GM19023 (cell line): Measurements from ENCODE around the gene ZNF512B.
A peak's percentile ranks its signal among the peaks of the same experiment; 100 is the strongest.
"Not testable (repeated sequence)": the region's sequence is repeated elsewhere in the genome, so short reads cannot be mapped to it uniquely, and the experiment has no call there.

Source experiments
- ATAC-seq: cut with Tn5 transposase; IDR thresholded peaks from one replicate; pipeline ENCODE4 v1.9.1; 2021; ENCODE audit warnings: mild to moderate bottlenecking, moderate library complexity; ENCODE audit not compliant: unreplicated experiment

Gene ZNF512B

GRCh38 chr20:63978319-63979228 is 8.8 kb upstream of the ZNF512B start:
- ATAC-seq: peak; percentile 41

GRCh38 chr20:63977739-63978276 is 8.1 kb upstream of the ZNF512B start:
- no peak for ATAC-seq

GRCh38 chr20:63976980-63977738 is 7.4 kb upstream of the ZNF512B start:
- ATAC-seq: no peak

GRCh38 chr20:63976511-63976910 is 6.8 kb upstream of the ZNF512B start:
- not testable (repeated sequence) for ATAC-seq

GRCh38 chr20:63974402-63975200 is 4.9 kb upstream of the ZNF512B start:
- ATAC-seq: no peak

GRCh38 chr20:63973636-63974401 is 4.1 kb upstream of the ZNF512B start:
- no peak for ATAC-seq

- ATAC-seq: no peak
Observed at GRCh38 chr20:63973160-63973479, 3.4 kb upstream of the ZNF512B start.

GRCh38 chr20:63972312-63973159 is 2.8 kb upstream of the ZNF512B start:
- ATAC-seq: no peak

GRCh38 chr20:63971960-63972311 is 2.2 kb upstream of the ZNF512B start:
- not testable (repeated sequence) for ATAC-seq

- ATAC-seq: no peak
Observed at GRCh38 chr20:63970714-63971431, 1.1 kb upstream of the ZNF512B start.

- ATAC-seq: no peak
Observed at GRCh38 chr20:63968928-63969760, 586 bp downstream of the ZNF512B start.

GRCh38 chr20:63968136-63968927 is 1.4 kb downstream of the ZNF512B start:
- ATAC-seq: no peak

GRCh38 chr20:63967330-63968135 is 2.2 kb downstream of the ZNF512B start:
- no peak for ATAC-seq

- ATAC-seq: no peak
Observed at GRCh38 chr20:63966944-63967322, 2.8 kb downstream of the ZNF512B start.

- no peak for ATAC-seq
Observed at GRCh38 chr20:63966172-63966943, 3.4 kb downstream of the ZNF512B start.

- no peak for ATAC-seq
Observed at GRCh38 chr20:63964412-63964811, 5.3 kb downstream of the ZNF512B start.
